HG03571 (cell line): ENCODE measurements around the gene OR6Q1.

ENCODE experiments used
- ATAC-seq: cut with Tn5 transposase; IDR thresholded peaks from one replicate; pipeline ENCODE4 v1.9.1; 2021; ENCODE audit not compliant: unreplicated experiment

Gene OR6Q1

DNA sequence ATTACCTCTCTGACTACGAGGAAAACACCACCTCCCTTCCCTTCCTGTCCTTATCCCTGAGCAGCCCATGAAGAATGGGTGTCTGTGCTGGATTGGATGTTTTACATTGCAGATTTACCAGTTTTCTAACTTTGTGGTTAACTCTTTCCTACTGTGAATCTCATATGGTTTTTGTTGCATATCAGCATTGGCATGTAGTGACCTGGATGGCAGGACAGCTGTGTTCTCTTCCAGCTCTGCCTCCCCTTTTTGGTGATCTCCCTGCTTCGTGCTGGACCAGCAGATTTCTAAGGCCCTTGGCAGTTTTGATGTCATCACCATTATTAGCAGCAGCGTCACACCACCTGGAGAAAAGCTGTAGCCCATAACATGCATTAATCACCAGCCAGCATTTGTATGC lies 26.7 kb downstream of the OR6Q1 start:
- no peak for ATAC-seq

DNA sequence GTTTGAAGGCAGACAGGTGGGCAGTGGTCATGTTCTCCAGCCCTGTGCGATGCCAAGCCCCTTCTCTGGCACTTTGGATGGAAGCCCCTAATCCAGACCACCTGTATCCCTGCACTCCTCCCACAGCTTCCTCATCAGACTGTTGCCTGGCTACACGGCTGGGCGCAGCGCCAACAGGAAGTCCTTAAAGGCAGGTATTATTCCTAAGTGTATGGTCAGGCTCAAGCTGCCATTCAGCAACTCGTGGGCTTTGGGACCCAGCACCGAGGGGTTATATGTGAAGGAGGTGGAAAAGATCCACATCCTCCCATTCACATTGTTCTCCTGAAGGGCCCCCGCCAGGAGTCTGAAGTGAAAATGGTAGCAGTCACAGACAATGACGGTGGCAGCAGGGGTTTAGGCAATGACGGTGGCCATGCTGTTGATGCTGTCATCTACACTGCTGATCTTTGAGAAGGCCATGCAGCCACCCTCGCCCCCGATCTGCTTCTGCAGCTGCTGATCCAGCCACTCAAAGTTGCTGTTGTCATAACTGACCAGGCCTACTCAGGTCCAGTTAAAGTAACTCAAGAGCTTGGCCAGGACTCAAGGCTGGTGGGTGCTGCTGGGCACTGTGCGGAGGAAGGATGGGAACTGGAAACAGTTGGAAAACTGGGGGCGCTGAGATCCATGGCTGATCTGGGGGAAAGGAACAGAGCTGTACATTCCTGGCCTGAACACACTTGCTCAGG lies 27.7 kb downstream of the OR6Q1 start:
- no peak for ATAC-seq

DNA sequence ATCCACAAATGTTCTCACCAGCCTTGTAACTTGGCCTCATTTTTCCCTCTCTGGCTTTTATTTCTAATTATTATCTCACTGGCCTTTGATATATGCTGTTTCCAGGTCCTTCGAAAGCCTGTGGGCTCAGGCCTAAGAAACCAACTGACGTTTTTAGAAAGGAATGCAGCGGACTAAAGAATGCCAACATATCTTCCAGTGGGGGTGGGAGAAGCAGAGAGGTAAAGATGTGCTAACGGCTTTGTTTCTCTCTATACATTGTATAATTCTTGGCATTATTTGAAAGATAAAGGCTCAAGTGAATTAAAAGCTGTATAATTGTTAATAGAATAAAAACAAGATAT lies 28.2 kb downstream of the OR6Q1 start:
- no peak for ATAC-seq

GRCh38 chr11:58060535-58060934 lies 29.8 kb downstream of the OR6Q1 start:
- no peak for ATAC-seq

DNA sequence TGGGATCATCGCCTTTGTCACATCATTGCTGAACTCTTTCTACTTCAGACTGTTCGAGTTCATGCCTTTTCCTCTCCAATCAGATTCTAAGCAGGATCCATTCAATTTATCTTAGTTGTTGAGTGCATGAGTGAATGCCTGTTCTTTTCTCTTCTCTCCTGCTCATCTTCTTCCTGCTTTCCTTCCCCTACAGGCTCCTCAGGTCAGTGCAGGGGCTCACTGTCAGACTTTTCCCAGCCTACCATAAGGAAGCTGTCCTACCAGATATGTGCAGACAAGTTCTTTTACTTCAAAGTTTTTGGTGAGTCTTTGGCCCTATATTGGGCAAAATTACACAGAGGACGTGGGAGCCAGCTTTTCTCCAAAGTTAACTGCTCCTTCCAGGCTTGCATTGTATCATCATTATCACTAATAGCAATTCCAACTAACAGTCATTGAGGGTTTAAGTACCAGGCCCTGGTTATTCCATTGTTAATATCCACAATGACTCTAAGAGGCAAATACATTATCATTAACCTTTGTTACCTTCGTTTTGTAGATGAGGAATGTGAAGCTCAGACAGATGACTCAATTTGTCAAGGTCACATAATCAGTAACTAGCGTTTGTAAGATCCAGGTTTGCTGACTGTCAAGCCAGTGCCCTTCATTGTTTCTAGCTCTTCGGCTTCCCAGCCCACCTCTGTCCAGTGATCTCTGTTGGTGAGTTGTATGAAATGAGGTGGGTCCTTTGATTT lies 30.4 kb downstream of the OR6Q1 start:
- no peak for ATAC-seq

GRCh38 chr11:58061813-58062212 lies 31.1 kb downstream of the OR6Q1 start:
- no peak for ATAC-seq

DNA sequence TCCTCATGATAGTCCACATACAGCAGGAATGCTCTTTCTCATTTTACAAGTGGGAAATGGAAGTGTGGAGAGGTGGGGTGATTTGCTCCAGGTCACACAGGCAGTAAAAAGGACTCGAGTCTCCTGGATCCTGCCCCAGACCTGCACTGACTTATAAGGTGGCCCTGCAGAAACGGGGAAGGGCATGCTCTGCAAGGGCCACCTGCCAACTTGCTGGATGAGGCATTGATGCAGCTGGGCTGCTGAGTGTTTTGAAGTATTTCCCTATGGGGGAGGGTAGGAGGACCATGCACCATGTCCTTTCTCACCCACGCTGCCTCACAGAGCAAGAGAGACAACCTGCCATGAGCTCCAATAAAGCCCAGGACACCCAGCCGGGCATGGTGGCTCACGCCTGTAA lies 36.9 kb downstream of the OR6Q1 start:
- no peak for ATAC-seq

GRCh38 chr11:58068655-58069054 lies 37.9 kb downstream of the OR6Q1 start:
- no peak for ATAC-seq

DNA sequence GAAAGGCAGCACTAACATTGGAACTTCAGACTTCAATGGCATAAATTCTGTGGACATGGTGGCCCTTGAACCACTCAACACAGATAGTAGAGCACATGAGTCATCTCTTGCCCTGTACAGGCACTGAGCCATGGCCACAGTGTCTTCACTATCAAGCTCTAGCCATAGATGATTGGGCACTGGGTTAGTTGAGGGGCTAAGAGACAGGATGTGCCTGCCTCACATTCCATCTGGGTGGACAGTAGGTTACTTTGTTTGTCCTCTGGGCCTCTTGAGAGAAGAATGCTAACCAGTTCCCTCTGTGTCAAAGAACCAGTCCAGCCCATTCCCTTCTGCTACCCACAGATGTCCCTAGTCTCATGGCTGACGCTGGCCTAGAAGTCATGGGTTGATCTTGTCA lies 39.8 kb downstream of the OR6Q1 start:
- no peak for ATAC-seq

- no peak for ATAC-seq
These were observed 45.0 kb downstream of the OR6Q1 start for GRCh38 chr11:58075781-58076180.
